ENCODE data around the gene ARAP2.

Gene ARAP2

DNA sequence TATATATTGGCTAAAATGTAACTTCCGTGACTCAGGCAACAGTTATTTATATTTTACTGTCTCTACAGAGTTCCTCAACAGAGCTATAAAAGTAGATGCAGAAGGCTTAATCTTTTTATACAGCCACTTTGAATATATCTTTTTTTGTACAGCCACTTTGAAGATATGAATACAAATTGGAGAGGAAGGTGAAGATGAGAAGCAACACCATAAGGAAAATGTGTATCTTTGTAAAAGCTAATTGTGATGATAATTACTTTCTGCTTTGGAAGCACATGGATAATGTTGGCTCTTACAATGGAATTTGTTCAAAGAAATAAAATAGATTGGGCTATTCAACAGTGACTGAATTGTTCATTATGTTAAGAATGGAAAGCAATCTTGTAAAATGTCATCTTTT is 205.8 kb downstream of the ARAP2 start:
- no peak for DNase-seq (ENCODE audit: low read depth)

DNA sequence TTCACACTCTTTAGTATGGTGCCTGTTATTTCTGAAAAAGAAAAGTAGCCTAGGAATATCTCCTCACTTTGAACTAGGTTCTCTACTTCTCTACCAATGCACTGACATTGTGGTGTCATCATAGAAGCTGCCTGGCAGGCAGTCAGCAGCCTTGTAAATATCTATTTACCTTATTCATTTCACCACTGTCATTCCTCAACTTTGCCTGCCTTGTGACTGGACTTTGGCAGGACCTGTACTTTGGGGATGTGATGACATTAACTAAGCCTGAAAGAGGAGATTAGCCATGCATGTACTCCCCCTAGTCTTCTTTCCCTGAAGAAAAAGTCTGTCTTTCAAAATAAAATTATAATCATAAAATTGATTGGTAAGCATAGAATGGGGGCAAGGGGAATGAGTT is 207.2 kb downstream of the ARAP2 start:
- DNase-seq (ENCODE audit: low read depth): no peak

DNA sequence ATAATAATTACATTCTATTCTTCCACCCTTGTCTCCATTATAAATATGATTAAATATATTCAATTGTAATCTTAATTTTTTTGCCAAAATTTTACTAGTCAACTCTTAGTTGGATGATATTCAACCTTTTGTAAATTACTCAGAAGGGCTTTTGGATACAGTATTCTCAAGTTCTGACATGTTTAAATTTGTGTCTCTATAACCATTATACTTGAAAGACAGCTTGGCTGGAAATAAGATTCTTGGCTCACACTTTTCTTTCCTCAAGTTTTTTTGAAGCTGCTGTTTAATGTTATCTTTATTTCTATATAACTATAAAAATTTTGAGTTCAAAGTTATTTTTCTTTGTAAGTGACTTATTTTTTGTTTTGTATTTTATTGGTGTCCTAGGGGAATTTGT is 214.4 kb downstream of the ARAP2 start:
- no peak for DNase-seq (ENCODE audit: low read depth)

DNA sequence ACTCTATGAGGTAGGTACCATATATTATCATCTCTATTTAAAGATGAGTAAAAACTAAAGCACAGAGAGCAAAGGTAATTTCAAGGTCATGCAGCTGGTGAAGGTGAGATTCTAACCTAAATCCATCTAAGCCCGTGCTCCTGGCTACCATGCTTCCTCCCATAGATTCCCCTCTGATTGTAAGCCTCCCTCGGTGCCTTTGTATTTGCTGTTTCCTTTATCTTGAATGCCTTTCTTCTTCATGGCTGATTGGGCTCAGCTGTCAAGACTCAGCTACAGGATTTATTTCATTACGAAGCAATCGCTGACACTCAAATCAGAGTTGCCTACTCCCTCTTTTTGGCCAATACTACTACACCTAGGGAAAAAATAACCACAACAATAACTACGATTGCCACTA is 217.1 kb downstream of the ARAP2 start:
- DNase-seq (ENCODE audit: low read depth): no peak

DNA sequence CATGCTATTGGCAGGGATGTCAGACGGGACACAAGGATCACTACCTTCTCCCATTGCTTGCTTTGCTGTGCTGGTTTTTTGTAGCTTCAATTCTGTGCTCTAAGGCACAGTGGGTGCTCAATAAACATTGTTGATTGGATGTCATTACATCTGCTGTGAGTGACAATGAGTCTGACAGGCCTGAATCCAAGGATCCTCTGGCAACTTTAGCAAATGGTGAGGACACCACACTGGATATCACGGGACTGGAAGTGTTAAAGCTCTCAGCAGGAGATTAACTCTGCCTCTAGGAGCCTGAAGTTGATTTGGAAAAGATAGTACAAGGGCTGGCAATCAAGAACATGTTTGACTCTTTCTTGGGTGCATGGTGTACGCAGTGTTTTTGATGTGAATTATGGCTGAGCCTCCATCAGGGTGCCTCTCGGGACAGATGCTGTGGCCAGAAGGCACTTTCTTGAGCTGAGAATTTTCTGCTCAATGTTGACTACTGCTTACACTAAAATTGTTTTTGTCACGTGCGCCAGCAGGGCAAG is 217.9 kb downstream of the ARAP2 start:
- no peak for DNase-seq (ENCODE audit: low read depth)

DNA sequence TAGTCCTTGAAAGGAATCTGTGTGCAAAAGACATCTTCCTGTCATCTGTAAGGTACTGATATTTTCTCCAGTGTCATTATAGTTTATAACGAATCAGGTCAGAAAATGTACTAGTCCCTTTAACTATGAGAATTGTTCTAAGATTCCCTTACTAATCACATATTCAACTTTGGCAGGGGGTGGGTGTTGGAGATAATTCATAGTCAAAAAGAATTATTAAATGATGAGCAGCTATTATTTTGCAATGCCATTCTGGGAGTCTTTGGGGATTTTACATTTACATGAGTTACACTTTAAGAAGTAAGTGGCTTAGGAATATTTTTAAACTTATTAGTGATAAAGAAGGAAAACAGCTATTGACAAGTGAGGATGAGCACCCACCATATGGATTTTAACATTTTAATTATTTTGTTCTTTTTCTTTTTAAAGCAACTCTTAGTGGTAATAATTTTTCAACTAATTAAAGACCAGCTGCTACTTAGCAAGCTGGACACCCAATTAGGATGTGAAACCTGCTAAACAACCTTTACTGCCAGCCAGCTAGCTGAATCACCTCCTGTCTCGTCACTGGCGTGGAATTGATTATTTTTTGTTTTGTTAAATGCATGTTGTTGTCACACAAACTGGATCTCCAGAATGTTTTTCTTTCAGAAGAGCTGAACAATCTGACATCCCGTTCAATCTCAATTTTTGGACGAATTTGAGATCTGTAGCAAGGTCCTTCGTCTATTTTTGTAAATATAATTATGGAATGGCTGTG is 219.2 kb downstream of the ARAP2 start:
- DNase-seq (ENCODE audit: low read depth): no peak

DNA sequence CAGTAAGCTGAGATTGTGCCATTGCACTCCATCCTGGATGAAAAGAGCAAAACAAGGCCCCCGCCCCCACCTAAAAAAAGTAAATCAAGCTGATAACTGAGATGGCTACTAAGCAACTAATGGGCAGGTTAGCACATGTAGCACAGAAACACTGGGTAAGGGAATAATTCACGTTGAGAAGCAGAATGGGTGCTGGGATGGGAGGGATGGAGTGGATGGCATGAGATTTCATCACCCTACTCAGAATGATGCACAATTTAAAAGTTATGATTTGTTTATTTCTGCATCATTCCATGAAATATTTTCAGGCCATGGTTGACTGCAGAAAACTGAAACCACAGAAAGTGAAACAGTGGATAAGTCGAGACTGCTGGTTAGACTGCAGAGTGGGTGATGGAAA is 224.0 kb downstream of the ARAP2 start:
- DNase-seq (ENCODE audit: low read depth): no peak

All from HS-5 (cell line).